H9 (cell line): Measurements from ENCODE around the gene LRRTM1. TPM values are rescaled to one million over a fixed set of nuclear protein-coding genes. Genes with fewer than 3 reads are reported as not detected.

Source experiments
- DNase-seq: peaks from one replicate; pipeline ENCODE4 v3.0.0-alpha.2; 2017
- H2AFZ ChIP-seq: one replicate; pipeline ENCODE4 v1.6.1; 2013; ENCODE audit warnings: mild to moderate bottlenecking, low read length, control low read depth, moderate library complexity
- H2AK5ac ChIP-seq: 2 replicates; pipeline ENCODE4 v1.6.1; 2013; ENCODE audit warnings: low read length, control low read depth, mixed read lengths; ENCODE audit not compliant: insufficient read length
- H2BK120ac ChIP-seq: one replicate; pipeline ENCODE4 v1.6.1; 2013; ENCODE audit warnings: low read depth, mild to moderate bottlenecking, low read length, control low read depth, inconsistent platforms; ENCODE audit not compliant: poor library complexity, severe bottlenecking
- H2BK12ac ChIP-seq: 2 replicates; pipeline ENCODE4 v1.6.1; 2013; ENCODE audit warnings: low read length, control low read depth, mixed read lengths, low read depth; ENCODE audit not compliant: insufficient read length
- H2BK15ac ChIP-seq: 2 replicates; pipeline ENCODE4 v1.6.1; 2013; ENCODE audit warnings: low read depth, low read length, control low read depth
- H2BK20ac ChIP-seq: one replicate; pipeline ENCODE4 v1.6.1; 2013; ENCODE audit warnings: low read depth, mild to moderate bottlenecking, low read length, control low read depth, inconsistent platforms; ENCODE audit not compliant: poor library complexity, severe bottlenecking
- H2BK5ac ChIP-seq: 2 replicates; pipeline ENCODE4 v1.6.1; 2013; ENCODE audit warnings: low read length, control low read depth, mixed read lengths; ENCODE audit not compliant: insufficient read length
- H3K14ac ChIP-seq: 2 replicates; pipeline ENCODE4 v1.6.1; 2013; ENCODE audit warnings: low read length, control low read depth; ENCODE audit not compliant: insufficient read depth
- H3K18ac ChIP-seq: 2 replicates; pipeline ENCODE4 v1.6.1; 2013; ENCODE audit warnings: low read depth, mild to moderate bottlenecking, mixed read lengths, low read length, control low read depth; ENCODE audit not compliant: insufficient read length
- H3K23ac ChIP-seq: 2 replicates; pipeline ENCODE4 v1.6.1; 2013; ENCODE audit warnings: low read length, control low read depth, mixed read lengths, low read depth; ENCODE audit not compliant: insufficient read length
- H3K23me2 ChIP-seq: 2 replicates; pipeline ENCODE4 v1.6.1; 2013; ENCODE audit warnings: low read depth, mild to moderate bottlenecking, mixed read lengths, low read length, control low read depth; ENCODE audit not compliant: insufficient read length, poor library complexity, severe bottlenecking
- H3K27ac ChIP-seq: 2 replicates; pipeline ENCODE4 v1.5.1; 2013; ENCODE audit warnings: low read length, control low read depth, mixed read lengths, low read depth; ENCODE audit not compliant: insufficient read length
- H3K27me3 ChIP-seq: 2 replicates; pipeline ENCODE4 v1.6.1; 2013; ENCODE audit warnings: low read length, control low read depth, inconsistent platforms; ENCODE audit not compliant: insufficient read depth
- H3K4ac ChIP-seq: 2 replicates; pipeline ENCODE4 v1.6.1; 2013; ENCODE audit warnings: low read depth, mild to moderate bottlenecking, control low read depth, inconsistent platforms, low read length, moderate library complexity
- H3K4me1 ChIP-seq: 2 replicates; pipeline ENCODE4 v1.6.1; 2013; ENCODE audit warnings: low read length, control low read depth, inconsistent platforms; ENCODE audit not compliant: insufficient read depth
- H3K4me2 ChIP-seq: 2 replicates; pipeline ENCODE4 v1.6.1; 2013; ENCODE audit warnings: low read length, control low read depth, mixed read lengths; ENCODE audit not compliant: insufficient read length, insufficient read depth
- H3K56ac ChIP-seq: 2 replicates; pipeline ENCODE4 v1.6.1; 2013; ENCODE audit warnings: low read depth, mild to moderate bottlenecking, mixed read lengths, low read length, control low read depth; ENCODE audit not compliant: insufficient read length
- H3K79me1 ChIP-seq: 2 replicates; pipeline ENCODE4 v1.6.1; 2013; ENCODE audit warnings: low read depth, mild to moderate bottlenecking, moderate library complexity, low read length, control low read depth, inconsistent platforms; ENCODE audit not compliant: insufficient read depth, poor library complexity, severe bottlenecking
- H3K79me2 ChIP-seq: 2 replicates; pipeline ENCODE4 v1.6.1; 2013; ENCODE audit warnings: low read length, control low read depth, inconsistent platforms; ENCODE audit not compliant: insufficient read depth
- H3K9ac ChIP-seq: 2 replicates; pipeline ENCODE4 v1.6.1; 2013; ENCODE audit warnings: low read length, control low read depth, mixed read lengths; ENCODE audit not compliant: insufficient read length; ENCODE audit errors: extremely low read depth
- H3K9me3 ChIP-seq: one replicate; pipeline ENCODE4 v1.6.1; 2013; ENCODE audit warnings: low read depth, low read length, inconsistent platforms; ENCODE audit not compliant: control insufficient read depth
- H3T11ph ChIP-seq: one replicate; pipeline ENCODE4 v1.6.1; 2013; ENCODE audit warnings: mild to moderate bottlenecking, low read length, control low read depth, inconsistent platforms
- H4K20me1 ChIP-seq: one replicate; pipeline ENCODE4 v1.6.1; 2013; ENCODE audit not compliant: control insufficient read depth, insufficient read length, insufficient read depth
- H4K5ac ChIP-seq: 2 replicates; pipeline ENCODE4 v1.6.1; 2013; ENCODE audit warnings: low read depth, mild to moderate bottlenecking, mixed read lengths, low read length, control low read depth; ENCODE audit not compliant: insufficient read length
- H4K8ac ChIP-seq: replicated peaks from 2 replicates; pipeline ENCODE4 v1.6.1; 2013; ENCODE audit warnings: low read length, control low read depth, mixed read lengths, low read depth; ENCODE audit not compliant: insufficient read length
- H4K91ac ChIP-seq: 2 replicates; pipeline ENCODE4 v1.6.1; 2013; ENCODE audit warnings: low read depth, mild to moderate bottlenecking, moderate library complexity, mixed read lengths, low read length, control low read depth; ENCODE audit not compliant: insufficient read length
- H3K27ac Mint-ChIP-seq, 3 experiments: 2 replicates in 2 of 3; 3 replicates in 1 of 3; pipeline ENCODE4 v1.8.0; 2020 to 2021; ENCODE audit warnings: mixed read lengths in 3 of 3, mild to moderate bottlenecking in 1 of 3, moderate library complexity in 1 of 3
- H3K27me3 Mint-ChIP-seq: 2 replicates; pipeline ENCODE4 v1.8.0; 2021; ENCODE audit warnings: low read depth, mild to moderate bottlenecking, moderate library complexity, mixed read lengths
- H3K36me3 Mint-ChIP-seq, 3 experiments: 2 replicates in 2 of 3; 3 replicates in 1 of 3; pipeline ENCODE4 v1.8.0; 2020 to 2021; ENCODE audit warnings: low read depth in 3 of 3, mixed read lengths in 3 of 3; ENCODE audit not compliant: insufficient read depth in 1 of 3
- H3K4me1 Mint-ChIP-seq, 2 experiments: 2 replicates each; pipeline ENCODE4 v1.8.0; 2020; ENCODE audit warnings: mixed read lengths in 2 of 2
- H3K4me3 Mint-ChIP-seq, 2 experiments: 2 replicates in 1 of 2; 3 replicates in 1 of 2; pipeline ENCODE4 v1.8.0; 2020 to 2021; ENCODE audit warnings: mild to moderate bottlenecking in 2 of 2, mixed read lengths in 2 of 2, moderate library complexity in 1 of 2
- H3K9me3 Mint-ChIP-seq, 2 experiments: 2 replicates in 1 of 2; 3 replicates in 1 of 2; pipeline ENCODE4 v1.8.0; 2020; ENCODE audit warnings: mild to moderate bottlenecking in 2 of 2, mixed read lengths in 2 of 2, moderate library complexity in 1 of 2
- CTCF ChIP-seq: fragments of 200-600 bp; sonication (generic); conservative IDR thresholded peaks from 3 replicates; pipeline ENCODE4 v1.8.0; 2021; ENCODE audit warnings: antibody characterized with exemption, mild to moderate bottlenecking
- WGBS: extraction: QIAGEN DNeasy Blood & Tissue Kit; methylation state at CpG from one replicate; pipeline ENCODE4 v1.1.7; 2013; ENCODE audit warnings: missing lambda C conversion rate, low lambda C conversion rate, mixed read lengths; ENCODE audit not compliant: insufficient read length; ENCODE audit errors: extremely low coverage; 5-methylcytosine and 5-hydroxymethylcytosine counted together
- total RNA-seq: library from RNA; stranded (reverse); gene quantifications from 2 replicates; pipeline ENCODE4 v1.2.1, GENCODE V29; 2021

Gene LRRTM1
- total RNA-seq, 1 experiment from 2014 or later, result 1.2 TPM

- H3K27me3 ChIP-seq, result no peaks in the 10 kb centered on the region
- H3K23ac ChIP-seq, result no peak overlapping the region
- no peak overlapping the region for H4K91ac ChIP-seq
- H3K4me3 Mint-ChIP-seq, result no peak overlapping the region
- H3K9ac ChIP-seq, result no peak overlapping the region
- H3K4ac ChIP-seq, result no peak overlapping the region
- no peak for DNase-seq
- no peaks in the 10 kb centered on the region for H3K79me2 ChIP-seq
- no peaks in the 10 kb centered on the region for H3K79me1 ChIP-seq
- H3K9me3 Mint-ChIP-seq, result no peaks in the 10 kb centered on the region
- no peak overlapping the region for H3K18ac ChIP-seq
- H2AK5ac ChIP-seq, result no peak overlapping the region
- no peaks in the 10 kb centered on the region for H3K9me3 ChIP-seq
- no peaks in the 10 kb centered on the region for H3K36me3 Mint-ChIP-seq
- H2BK15ac ChIP-seq, result no peak overlapping the region
- no peaks in the 10 kb centered on the region for H4K20me1 ChIP-seq
- no peak overlapping the region for H3T11ph ChIP-seq
- no peak overlapping the region for H3K56ac ChIP-seq
- no peak overlapping the region for H2BK120ac ChIP-seq
- no peak overlapping the region for H3K4me2 ChIP-seq
- no peaks in the 10 kb centered on the region for H3K4me1 ChIP-seq
- no peaks in the 10 kb centered on the region; the same call in 1 of the 2 replicates for H3K27me3 Mint-ChIP-seq
- no peaks in the 10 kb centered on the region for H3K23me2 ChIP-seq
- H3K27ac ChIP-seq, result no peak overlapping the region
- no peak overlapping the region for H3K27ac Mint-ChIP-seq
- peaks cover 5% of the 10 kb centered on the region in 2 experiments for H3K4me1 Mint-ChIP-seq
- no peak overlapping the region for H2AFZ ChIP-seq
- H2BK5ac ChIP-seq, result no peak overlapping the region
- WGBS, result no CpG with 5 or more reads among the region's 4 CpGs
- H4K8ac ChIP-seq, result no peak overlapping the region
- H3K14ac ChIP-seq, result no peak overlapping the region
- no peak overlapping the region for H2BK20ac ChIP-seq
- TF ChIP-seq CTCF, result no peak
- no peak overlapping the region for H2BK12ac ChIP-seq
- H4K5ac ChIP-seq, result no peak overlapping the region
These were observed 47.1 kb downstream of the LRRTM1 start for GRCh38 chr2:80257450-80257849.
